IPS-NIHi11 (cell line): ENCODE results near the gene HAUS7.

ENCODE experiments used
- DNase-seq: peaks from one replicate; pipeline ENCODE4 v3.0.0; 2012; ENCODE audit warnings: mixed read lengths, low spot score

Gene HAUS7

GRCh38 chrX:153455571-153455970, 14.8 kb downstream of the HAUS7 start:
- no peak for DNase-seq

GRCh38 chrX:153454901-153455550, 15.3 kb downstream of the HAUS7 start:
- no peak for DNase-seq

GRCh38 chrX:153450949-153451277, 19.5 kb downstream of the HAUS7 start:
- DNase-seq, result no peak

- no peak for DNase-seq
These were observed 20.0 kb downstream of the HAUS7 start for GRCh38 chrX:153450114-153450948.

GRCh38 chrX:153449368-153450113, 20.8 kb downstream of the HAUS7 start:
- no peak for DNase-seq

- no peak for DNase-seq
These were observed 21.6 kb downstream of the HAUS7 start for GRCh38 chrX:153448556-153449367.

GRCh38 chrX:153447581-153447960, 22.8 kb downstream of the HAUS7 start:
- DNase-seq, result no peak

GRCh38 chrX:153446950-153447580, 23.3 kb downstream of the HAUS7 start:
- no peak for DNase-seq

GRCh38 chrX:153446636-153446936, 23.8 kb downstream of the HAUS7 start:
- DNase-seq, result no peak

- DNase-seq, result no peak
These were observed 24.3 kb downstream of the HAUS7 start, which contains the start of gene TREX2 for GRCh38 chrX:153445856-153446635. TSS of gene TREX2 (minus strand) at chrX:153446056. CDS start at chrX:153445430, 626 bp downstream.

- DNase-seq, result no peak
These were observed 25.1 kb downstream of the HAUS7 start for GRCh38 chrX:153445106-153445855.

GRCh38 chrX:153444333-153445011, 25.9 kb downstream of the HAUS7 start:
- no peak for DNase-seq

GRCh38 chrX:153443476-153444332, 26.7 kb downstream of the HAUS7 start:
- DNase-seq, result no peak

- no peak for DNase-seq
These were observed 27.9 kb downstream of the HAUS7 start for GRCh38 chrX:153442463-153442862.

- DNase-seq, result no peak
These were observed 28.4 kb downstream of the HAUS7 start for GRCh38 chrX:153441981-153442380.

GRCh38 chrX:153441296-153441695, 29.1 kb downstream of the HAUS7 start:
- DNase-seq, result no peak

GRCh38 chrX:153440556-153441135, 29.7 kb downstream of the HAUS7 start:
- no peak for DNase-seq

GRCh38 chrX:153439977-153440376, 30.4 kb downstream of the HAUS7 start:
- no peak for DNase-seq
